ENCODE results near the gene GABRG3.

Gene GABRG3

DNA sequence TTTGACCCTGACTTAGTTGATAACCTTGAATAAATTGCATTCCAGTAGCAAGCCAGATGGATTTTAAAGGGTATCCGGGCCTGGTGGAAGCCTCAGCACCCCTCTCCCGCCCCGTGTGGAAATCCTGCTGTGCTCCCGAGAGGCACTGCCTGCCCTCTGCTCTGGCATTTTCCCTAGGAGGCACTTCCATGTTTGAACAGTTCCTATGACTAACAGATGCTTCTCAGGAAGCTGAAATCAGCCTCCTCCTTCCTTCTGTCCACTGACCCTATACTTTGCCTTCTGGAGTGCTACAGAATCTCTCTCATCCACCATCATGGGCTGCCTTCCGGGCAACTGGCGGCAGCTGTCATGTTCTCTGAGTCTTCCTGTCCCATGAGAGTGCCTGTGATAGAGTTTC lies 90.8 kb downstream of the GABRG3 start:
- in situ Hi-C loops (cut with MboI; ENCODE audit: low sequenced_read_pairs), result no loop called here

DNA sequence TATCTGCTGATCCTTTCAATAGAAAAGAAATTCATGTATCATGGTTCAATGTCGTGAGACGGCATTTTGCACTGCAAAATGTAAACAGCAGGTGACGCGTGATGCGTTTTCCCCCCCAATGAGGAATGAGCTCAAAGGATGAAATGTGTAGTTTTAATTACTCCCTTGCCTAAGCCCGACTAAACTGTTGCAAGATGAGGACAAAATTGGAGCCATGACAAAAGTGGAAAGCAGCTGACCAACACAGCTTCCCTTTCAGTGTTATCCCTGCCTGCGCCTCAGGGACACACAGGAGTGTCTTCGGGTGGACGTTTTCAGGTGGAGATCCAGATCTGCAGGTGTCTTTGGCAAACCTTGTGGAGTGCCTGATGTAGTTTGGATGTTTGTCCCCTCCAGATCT lies 92.0 kb downstream of the GABRG3 start:
- in situ Hi-C loops (cut with MboI; ENCODE audit: low sequenced_read_pairs), result no loop called here

DNA sequence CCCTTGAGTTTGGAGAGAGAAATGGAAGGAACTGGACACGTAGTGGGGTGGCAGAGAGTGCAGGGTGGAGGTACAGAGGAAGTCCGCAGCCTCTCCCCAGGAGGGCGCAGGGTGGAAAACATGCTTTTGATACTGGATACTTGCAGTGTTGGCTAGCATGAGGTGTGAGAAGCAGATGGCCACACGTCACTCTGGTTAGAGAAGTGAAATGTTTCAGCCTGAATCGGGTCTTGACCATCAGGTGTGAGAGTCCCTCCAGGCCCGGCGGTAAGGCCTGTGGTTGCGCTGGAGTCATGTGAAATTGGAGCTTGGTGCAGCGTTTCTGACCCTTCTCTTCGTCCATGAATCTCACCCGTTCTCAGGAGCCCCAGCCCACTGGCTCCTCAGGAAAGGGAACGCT lies 93.1 kb downstream of the GABRG3 start:
- in situ Hi-C loops (cut with MboI; ENCODE audit: low sequenced_read_pairs), result no loop called here

DNA sequence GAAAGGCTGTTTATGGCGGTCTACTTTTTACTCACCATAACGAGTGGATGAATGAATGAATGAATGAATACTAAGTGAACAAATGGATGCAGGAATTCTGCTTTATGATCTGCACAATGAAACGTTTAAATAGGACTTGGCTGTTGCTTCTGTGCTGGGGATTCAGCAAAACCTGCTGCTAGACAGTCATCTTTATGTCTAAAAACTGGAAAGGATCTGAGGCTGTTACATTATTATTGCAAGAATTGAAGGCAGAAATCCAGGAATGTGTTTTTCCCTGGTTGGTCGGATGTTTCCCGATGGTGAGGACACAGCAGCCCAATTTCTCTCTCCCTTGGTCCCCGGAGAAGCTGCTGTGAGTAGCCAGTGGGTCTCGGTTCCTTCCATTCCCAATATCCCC lies 94.2 kb downstream of the GABRG3 start:
- in situ Hi-C loops (cut with MboI; ENCODE audit: low sequenced_read_pairs), result no loop called here

GRCh38 chr15:27065785-27066184 lies 94.8 kb downstream of the GABRG3 start:
- in situ Hi-C loops (cut with MboI; ENCODE audit: low sequenced_read_pairs), result no loop called here

- in situ Hi-C loops (cut with MboI; ENCODE audit: low sequenced_read_pairs), result no loop called here
These were observed 95.5 kb downstream of the GABRG3 start for GRCh38 chr15:27066446-27066845.

GRCh38 chr15:27067175-27067574 lies 96.2 kb downstream of the GABRG3 start:
- in situ Hi-C loops (cut with MboI; ENCODE audit: low sequenced_read_pairs), result no loop called here

DNA sequence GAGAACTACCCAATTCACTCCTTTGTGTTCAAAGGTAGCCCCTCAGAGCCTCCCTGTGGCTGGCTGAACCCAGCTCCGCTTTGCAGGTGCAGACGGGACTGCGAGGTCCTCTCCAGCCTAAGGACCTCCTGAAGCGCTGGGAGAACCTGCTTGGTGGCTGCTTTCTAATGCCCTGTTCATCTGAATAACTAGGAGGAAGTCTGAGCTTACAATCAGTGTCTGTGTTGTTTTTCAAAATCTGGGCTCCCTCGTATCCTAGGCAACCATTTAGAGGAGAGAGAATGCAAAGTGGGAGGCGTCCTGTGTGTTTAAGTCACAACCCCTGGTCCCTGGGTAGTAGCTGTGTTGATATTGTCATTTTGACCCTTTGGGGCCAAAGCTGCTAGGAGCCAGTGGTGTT lies 99.9 kb downstream of the GABRG3 start:
- in situ Hi-C loops (cut with MboI; ENCODE audit: low sequenced_read_pairs), result no loop called here

GRCh38 chr15:27074179-27074578 lies 103.2 kb downstream of the GABRG3 start:
- in situ Hi-C loops (cut with MboI; ENCODE audit: low sequenced_read_pairs), result no loop called here

- in situ Hi-C loops (cut with MboI; ENCODE audit: low sequenced_read_pairs), result no loop called here
These were observed 106.8 kb downstream of the GABRG3 start for GRCh38 chr15:27077790-27078189.

DNA sequence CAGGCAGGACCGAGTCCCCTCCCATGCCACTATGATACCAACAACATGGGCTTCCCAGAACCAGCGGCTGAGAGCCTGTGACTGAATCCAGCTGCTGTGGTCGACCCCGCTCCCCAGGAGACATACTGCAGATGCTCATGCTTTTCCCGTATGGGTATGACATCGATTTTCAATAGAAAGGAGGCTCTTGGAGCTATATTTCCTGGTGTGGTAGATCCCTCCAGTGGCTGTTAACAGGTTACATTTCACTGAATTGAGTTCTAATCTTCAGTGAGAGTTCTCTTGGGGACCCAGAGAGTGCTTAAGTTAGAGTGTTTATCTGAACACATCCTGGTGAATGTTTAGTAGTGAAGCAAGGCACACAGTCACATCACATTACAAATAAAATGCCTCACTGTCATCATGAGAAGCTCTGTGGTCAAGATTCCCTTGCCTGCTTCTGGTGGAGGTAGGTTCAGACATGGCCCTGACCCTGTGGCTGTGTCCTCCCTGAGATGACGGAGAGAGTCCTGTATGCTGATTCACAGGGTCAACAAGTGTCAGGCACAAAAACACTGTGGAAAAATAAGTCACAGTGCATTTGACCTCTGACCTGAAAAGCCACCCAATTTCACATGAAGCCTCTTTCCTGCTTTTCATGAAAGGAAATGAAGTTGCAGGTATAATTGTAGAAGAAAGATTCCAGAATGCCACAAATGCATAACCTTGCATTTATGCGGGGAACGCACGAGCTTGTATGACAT lies 110.9 kb downstream of the GABRG3 start:
- in situ Hi-C loops (cut with MboI; ENCODE audit: low sequenced_read_pairs), result no loop called here

DNA sequence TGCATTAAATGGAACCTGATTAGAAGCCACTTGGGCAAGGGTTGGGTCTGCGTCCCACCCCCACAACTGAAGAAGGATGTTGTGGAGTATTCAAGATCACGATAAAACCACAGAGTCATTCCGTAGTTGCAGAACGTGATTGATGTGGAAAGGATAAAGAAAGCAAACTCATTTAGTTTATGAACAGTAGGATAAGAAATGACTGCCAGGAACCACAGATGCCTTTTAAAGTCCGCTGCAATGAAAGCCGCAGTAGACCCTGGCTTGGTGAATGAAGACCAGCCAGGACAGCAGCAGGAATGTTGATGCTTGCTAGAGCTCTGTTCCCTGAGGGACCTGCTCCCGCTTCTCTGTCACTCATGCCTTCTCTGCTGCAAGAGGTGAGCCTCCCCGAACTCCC lies 111.5 kb downstream of the GABRG3 start:
- in situ Hi-C loops (cut with MboI; ENCODE audit: low sequenced_read_pairs), result no loop called here

GRCh38 chr15:27084844-27085243 lies 113.9 kb downstream of the GABRG3 start:
- in situ Hi-C loops (cut with MboI; ENCODE audit: low sequenced_read_pairs), result no loop called here

- in situ Hi-C loops (cut with MboI; ENCODE audit: low sequenced_read_pairs), result no loop called here
These were observed 115.2 kb downstream of the GABRG3 start for GRCh38 chr15:27086149-27086548.

- in situ Hi-C loops (cut with MboI; ENCODE audit: low sequenced_read_pairs), result no loop called here
These were observed 115.8 kb downstream of the GABRG3 start for GRCh38 chr15:27086805-27087204.

DNA sequence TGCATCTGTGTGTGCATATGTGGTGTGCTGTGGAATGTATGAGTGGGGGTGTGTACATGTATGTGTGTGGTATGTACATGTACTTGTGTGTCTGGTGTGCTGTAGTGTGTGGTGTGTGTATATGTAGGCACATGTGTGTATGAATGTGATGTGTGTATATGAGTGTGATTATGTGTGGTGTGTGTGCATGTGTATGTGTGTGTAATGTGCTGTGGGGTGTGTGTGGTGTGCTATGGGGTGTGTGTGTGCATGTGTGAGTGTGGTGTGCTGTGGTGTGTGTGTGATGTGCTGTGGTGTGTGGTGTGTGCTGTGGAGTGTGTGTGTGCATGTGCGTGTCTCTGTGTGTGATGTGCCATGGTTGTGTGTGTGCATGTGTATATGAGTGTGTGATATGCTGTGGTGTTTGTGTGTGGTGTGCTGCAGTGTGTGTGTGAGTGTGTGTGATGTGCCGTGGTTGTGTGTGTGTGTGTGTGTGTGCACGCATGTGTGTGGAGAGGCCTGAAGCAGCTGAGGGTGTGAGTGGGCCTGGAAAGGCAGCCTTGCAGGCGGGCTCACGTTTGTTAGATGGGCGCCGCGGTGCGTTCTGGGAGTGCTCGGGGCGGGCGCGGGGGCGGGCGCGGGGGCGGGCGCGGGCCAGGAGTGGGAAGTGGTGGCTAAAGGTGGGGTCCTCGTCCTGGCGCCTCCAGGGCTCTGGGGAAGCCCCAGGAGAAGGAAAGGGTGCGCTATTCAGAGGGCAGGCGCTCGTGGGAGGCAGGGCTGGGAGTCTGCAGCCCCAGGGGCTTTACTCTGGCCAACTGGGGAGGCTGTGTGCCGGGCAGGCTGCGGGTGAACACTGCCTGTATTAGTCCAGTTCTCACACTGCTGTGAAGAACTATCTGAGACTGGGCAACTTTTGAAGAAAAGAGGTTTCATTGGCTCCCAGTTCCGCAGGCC lies 116.9 kb downstream of the GABRG3 start:
- in situ Hi-C loops (cut with MboI; ENCODE audit: low sequenced_read_pairs), result no loop called here

DNA sequence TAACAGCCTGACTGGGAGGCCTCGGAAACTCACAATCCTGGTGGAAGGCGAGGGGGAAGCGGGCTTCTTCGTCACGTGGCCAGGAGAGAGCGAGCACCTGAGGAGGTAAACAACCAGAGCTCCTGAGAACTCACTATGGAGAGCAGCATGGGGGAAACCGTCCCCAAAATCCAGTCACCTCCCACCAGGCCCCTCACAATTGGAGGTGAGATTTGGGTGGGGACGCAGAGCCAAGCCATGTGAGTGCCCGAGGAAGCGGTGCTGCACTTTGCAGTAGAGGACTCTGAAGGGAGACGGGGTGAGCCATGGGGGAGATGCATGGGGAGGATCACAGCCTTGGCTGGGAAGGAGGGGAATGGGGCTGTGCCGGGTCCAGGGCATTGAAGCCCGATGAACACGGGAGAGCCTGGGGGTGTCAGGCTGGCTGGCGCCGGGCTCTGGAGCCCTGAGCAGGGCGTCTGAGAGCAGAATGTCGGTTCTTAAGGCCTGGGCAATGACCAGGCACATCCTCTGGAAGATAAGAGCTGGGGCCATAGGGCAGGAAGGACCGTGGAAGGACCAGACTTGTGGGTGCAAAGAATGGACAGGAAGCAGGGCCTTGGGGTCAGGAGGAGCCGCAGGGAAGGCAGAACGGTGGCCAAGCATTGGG lies 117.7 kb downstream of the GABRG3 start:
- in situ Hi-C loops (cut with MboI; ENCODE audit: low sequenced_read_pairs), result no loop called here

- in situ Hi-C loops (cut with MboI; ENCODE audit: low sequenced_read_pairs), result no loop called here
These were observed 118.2 kb downstream of the GABRG3 start for GRCh38 chr15:27089233-27089586.

DNA sequence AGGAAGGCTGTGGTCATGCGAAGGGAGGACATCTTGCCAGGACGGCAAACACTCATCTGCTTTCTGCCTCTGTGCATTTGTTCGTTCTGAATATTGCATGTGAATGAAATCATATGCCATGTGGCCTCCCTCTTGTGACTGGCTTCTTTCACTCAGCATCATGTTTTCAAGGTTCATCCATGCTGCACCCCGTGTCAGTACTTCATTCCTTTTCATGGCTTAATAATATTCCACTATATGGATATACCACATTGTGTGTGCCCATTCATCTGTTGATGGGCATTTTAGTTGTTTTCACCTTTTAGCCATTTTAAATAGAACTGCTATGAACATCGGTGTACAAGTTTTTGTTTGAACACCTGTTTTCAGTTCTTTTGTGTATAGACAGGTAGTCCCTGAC lies 118.7 kb downstream of the GABRG3 start:
- in situ Hi-C loops (cut with MboI; ENCODE audit: low sequenced_read_pairs), result no loop called here

- in situ Hi-C loops (cut with MboI; ENCODE audit: low sequenced_read_pairs), result no loop called here
These were observed 120.4 kb downstream of the GABRG3 start for GRCh38 chr15:27091270-27091940.

DNA sequence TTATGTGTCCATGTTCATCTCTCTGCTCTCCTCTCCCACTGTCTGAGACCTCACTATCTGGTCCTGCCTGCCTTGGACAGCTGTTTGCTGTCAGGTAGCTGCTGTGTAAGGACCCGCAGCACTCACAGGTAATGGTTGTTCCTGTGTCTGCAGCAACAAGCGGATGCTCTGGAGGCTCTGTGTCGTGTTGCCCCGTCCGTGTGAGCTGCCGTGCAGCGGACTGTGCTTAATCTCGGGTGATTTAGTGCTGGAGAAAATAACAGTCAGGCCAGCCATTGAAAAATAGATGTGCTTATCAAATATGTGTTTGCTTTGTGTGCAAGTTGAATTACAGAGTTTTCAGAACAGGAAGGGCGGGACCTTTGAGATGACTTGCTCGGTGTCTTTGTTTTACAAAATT lies 121.4 kb downstream of the GABRG3 start:
- in situ Hi-C loops (cut with MboI; ENCODE audit: low sequenced_read_pairs), result no loop called here

Measured in hTERT RPE-1 (cell line).